ENCODE measurements around the gene DVL1.
"Not testable (repeated sequence)": the region's sequence is repeated elsewhere in the genome, so short reads cannot be mapped to it uniquely, and the experiment has no call there.

DVL1 gene

DNA sequence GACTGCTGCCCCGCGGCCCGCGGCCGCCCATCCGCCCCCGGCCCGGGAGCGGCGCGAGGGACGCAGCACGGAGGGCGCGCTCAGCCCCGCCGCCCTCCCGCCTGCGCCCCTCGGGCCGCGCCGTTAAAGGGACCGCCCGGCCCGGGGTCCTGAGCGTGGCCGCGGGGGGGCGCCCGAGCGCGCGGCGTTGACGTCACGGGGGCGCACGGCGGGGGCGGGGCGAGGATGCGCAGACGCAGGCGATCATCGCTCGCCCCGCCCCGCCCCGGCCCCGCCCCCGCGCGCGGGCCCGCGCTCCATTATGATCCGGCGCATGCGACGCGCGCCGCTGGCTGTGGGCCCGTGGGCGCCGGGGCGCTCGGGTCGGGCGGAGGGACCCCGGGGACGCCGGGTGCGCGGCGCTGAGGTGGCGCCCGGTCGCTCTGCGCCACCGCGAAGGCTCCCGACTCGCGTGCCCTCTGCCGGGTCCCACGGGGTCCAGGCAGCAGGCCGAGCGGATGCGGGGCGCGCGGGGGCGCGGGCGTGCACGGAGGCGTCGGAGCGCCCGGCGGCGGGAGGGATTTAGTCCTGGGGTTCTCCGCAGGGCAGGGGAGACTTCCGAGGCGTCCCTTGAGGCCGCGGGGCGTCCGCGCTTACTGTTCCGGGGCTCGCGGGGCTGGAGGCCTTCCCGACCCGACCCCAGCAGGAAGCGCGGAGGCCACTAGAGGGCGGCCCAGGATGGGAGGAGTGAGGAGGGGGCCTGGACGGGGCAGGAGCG, at the start of gene DVL1:
DVL1 (minus strand) TSS at position 163 of the 757 bp plus-strand sequence. CDS start 353 bp downstream, outside the sequence.
- DNase-seq (ENCODE audit: low spot score) = peak; percentile 79

DNA sequence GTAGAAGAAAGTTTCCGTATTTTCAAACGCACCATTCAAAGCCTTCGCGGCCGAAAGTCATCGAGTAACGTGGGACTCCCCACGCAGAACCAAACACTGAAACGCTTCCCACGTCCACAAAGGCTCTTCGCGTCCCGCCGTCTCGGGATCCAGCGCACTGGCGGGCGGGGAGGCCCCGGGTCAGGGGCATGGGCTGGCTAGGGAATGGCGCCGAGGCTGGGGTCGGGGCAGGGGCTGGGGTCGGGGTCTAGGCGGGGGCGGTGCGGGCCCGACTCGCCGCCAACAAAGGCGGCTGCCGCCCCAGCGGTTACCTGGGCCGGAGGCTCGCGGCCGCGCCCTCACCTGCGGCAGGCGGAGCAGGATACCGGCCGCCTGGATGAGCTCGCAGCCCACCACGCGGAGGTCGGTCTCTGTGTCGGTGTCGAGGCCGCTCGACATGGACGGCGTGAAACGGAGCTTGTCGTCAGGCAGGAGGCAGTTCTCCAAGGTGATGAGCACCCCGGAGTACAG, 49.5 kb upstream of the DVL1 start:
- DNase-seq (ENCODE audit: low spot score) = no peak

DNA sequence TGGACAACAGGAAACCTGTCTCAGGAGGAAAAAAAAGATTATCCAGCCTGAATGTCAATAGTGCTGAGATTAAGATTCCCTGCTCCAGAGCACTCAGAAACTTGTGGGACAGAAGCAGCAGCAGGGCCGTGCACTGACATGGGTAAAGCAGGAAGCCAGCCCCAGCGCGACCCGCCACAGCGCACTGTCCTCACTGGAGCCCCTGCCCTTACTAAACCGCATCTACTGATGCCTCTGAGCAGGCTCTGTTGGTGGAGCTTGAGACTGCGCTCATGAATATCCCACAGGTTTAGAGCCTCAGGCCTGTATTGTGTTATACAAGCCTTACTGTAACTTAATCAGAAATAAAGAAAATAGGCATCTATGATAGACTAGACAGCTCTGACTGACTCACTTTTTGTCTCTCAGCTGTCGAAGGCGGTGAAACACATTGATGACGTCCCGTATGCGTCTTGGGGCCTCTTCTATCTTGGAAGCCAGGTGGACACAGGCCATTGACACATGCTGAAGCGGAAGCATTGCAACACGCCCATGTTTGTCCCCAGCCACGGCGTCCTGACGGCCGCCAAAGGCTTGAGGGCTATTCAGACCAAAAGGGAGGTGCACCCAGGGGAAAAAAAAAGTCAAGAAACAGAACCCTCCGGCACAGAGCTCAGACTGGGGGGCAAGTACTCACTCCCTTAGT, 48.8 kb upstream of the DVL1 start:
- DNase-seq (ENCODE audit: low spot score) = peak; percentile 54

DNA sequence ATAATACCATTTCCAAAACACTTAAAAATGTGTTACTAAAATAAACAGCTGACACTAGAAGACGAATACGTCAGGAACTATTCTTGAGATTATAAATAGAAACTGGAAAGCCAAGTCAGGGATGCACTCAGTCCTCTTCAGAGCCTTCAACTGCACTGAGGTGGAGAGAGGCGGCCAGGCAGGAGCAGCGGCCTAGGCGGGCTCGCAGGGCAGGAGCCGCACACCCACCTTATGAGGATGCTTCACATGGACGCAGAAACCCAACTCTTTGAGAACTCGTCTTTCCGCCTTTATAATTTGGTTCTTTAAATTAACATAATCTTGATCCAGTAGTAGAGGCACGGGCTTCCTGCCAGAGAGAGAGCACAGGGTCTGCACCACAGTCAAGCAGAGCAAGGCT, 45.9 kb upstream of the DVL1 start:
- DNase-seq (ENCODE audit: low spot score) = no peak

DNA sequence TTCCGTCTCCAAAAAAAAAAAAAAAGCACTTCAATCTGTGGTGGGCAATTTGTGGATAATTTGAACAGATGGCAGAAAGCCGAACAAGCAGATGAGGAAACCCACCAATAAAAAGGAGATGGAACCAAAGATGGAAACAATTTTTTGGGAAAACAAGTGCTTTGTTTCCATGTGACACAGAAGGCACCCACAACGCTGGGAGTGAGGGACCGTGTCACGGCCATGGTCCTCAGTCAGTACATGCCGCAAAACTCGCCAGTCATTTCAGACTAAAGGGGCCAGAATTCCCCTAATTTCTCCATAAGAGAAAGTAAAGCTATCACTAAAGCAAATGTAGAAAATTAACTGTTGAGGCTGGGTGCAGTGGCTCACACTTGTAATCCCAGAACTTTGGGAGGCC, 44.9 kb upstream of the DVL1 start:
- DNase-seq (ENCODE audit: low spot score) = no peak

DNA sequence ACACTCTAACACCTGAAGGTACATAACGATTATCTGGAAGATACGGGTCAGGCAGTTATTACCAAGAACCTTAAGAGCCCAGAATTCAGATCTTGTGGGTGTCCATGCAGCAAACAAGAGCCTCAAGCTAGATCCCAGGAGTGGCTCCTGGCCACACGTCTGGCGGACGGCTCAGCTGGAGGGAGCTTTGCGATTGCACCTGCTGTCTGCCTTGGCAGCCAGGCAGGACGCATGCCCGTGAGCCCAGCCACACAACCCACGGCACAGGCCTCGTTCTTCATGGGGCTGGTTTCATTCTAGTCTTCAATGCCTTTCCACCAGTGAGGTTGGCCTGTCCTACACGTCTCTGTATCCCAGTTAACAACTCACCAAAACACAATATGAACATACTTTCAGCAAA, 44.2 kb upstream of the DVL1 start:
- DNase-seq (ENCODE audit: low spot score) = no peak

DNA sequence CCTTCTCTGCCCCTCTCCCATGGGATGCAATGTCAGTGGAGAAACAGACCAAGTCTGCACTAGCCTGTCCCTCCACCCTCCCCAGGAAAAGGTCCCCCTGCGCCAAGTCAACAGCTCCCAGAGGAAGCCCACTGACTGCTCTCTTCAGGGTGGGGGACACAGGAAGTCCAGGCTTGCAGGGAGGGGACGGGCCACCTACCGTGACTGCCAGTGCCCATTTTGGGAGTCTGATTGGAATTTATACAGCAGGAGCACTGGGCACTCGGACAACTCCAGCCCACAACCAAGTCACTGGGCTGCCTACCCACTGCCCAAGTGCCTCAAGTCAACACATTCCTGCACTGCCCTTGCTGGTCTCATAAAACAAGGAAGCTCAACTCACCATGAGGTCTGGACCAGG, 43.8 kb upstream of the DVL1 start:
- no peak for DNase-seq (ENCODE audit: low spot score)

DNA sequence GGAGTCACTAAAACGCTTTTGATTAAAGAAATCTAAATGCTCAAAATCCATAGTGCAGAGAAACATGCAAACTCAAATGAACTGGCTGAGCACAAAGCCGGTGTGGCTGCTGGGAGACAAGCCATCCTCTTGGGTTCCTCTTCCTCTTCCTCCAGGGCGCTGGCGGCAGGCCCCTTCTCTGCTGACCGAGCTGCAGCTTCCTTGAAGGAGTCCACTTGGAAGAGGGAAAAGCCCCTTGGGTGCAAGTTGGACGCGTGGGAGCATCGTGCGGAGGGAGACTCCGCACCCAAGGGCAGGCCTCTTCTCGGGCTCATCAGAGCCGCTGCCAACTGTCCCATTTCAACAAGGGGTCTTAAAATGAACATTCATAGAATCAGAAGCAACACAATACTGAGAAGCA, 42.0 kb upstream of the DVL1 start:
- no peak for DNase-seq (ENCODE audit: low spot score)

DNA sequence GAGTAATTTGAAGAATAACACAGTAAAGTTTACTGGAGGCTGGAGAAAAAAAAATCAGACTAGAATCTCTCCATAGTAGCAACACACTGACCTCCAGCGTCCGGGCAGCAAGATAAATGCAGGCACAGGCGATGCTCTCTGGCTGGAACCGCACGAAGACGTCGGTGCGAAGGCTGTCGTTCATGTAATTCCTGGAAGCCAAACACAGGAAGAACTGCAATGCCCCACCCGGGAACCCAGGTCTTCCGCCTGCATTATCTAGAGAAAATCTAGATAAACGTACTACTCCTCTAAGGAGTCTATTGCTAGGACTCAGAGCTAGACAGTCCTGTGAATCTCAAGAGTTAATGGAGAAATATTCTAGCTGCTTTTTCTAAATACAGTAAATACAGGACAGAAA, 41.5 kb upstream of the DVL1 start:
- DNase-seq (ENCODE audit: low spot score) = no peak

DNA sequence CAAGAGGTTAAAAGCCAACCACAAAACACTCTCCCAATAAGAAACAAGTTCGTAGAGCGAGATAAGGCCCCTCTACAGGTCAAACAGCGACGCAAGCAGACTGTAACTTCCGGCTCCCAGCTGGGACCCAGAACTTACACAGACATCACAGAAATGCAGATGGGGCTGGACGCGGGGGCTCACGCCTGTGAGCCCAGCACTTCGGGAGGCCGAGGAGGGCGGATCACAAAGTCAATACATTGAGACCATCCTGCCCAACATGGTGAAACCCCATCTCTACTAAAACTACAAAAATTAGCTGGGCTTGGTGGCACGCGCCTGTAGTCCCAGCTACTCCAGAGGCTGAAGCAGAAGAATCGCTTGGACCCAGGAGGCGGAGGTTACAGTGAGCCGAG, 38.9 kb upstream of the DVL1 start:
- no peak for DNase-seq (ENCODE audit: low spot score)

DNA sequence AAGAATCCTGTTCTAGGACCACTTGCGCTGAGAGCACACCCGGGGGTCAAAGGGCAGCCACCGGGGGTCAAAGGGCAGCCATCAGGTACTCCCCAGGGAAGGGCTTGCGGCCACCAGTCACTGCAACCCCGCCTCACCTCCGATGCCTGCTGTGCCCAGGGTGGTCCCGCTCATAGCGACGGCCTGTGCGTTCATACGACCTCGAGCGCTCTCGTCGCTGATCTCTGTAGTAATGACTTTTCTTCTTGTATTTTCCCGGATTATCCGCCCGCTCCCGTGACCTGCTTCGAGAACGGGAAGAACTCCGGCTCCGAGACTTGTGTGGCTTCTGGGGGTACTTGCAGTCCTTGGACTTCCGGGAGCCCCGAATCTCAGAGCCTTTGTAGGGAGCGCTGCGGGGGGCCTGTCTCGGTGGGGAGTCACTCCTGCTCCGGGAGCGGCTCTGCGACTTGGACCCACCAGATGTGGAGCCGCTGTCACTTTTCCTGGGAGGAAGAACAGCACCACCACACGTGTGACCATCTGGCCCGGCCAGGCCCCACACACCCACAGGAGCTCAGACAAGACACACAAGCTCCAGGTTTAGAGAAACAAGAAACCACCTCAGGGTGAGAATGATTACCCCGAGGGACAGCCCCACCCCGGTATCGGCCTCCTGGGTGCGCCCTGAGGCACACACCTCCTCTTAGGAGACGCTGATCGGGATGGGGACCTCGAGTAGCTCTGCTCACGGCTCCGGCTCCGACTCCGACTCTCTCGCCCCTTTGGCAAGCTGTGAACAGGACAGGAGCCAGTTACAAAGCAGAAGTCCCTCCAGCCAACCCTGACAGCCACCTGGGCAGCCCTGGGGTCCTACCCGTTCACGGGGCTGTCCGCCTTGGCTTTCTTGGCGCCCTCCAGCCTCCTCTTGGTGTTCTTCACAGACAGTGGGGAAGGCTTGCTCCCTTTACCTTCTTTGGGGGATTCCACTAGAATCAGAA, 38.2 kb upstream of the DVL1 start:
- DNase-seq (ENCODE audit: low spot score) = no peak

DNA sequence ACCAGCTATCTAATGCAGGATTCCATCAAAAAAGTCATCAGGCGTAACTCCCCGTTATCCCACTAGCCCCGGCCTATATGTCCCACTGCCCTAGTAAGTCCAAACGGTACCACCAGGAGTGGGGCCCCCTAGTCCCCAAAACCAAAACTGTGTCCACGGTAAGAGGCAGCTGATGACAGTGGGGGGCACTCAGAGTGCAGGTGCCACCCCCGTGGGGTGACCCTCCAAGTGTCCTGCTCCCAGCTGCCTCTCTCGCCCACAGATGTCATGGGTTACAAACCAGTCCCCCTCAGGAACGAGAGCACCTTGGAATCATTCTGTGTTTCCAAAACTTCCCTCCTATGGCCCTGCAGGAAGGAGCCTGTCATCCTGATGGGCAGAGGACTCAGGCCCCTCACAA, 36.7 kb upstream of the DVL1 start:
- DNase-seq (ENCODE audit: low spot score) = no peak

DNA sequence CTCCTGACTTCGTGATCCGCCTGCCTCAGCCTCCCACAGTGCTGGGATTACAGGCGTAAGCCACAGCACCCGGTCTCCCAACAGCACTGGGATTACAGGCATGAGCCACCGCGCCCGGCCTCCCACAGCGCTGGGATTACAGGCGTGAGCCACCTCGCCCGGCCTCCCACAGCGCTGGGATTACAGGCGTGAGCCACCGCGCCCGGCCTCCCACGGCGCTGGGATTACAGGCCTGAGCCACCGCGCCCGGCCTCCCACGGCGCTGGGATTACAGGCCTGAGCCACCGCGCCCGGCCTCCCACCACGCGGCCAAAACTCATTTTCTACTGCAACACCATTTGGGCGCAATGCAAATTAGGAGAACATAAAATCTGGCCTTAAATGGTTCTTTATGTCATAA, 36.1 kb upstream of the DVL1 start:
- not testable (repeated sequence) for DNase-seq (ENCODE audit: low spot score)

DNA sequence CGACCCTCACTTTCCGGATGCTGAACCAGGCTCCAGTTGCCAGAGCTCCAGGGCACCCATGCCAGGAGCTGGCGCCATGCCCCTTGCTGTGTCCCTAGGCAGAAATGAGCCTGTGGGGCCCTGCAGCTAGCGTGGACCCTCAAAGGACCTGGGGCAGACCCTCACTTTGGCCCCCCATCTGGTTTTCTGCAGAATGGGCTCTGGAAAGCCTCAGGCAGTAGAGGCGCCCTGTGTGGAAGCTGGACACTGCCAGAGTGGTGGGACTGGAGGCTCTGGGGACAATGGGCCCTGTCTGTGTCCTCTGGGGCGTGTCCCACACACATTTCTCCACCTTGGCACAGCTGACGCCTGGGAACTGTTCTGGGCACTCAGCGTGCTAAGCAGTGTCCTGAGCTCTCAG, 32.1 kb upstream of the DVL1 start:
- no peak for DNase-seq (ENCODE audit: low spot score)

DNA sequence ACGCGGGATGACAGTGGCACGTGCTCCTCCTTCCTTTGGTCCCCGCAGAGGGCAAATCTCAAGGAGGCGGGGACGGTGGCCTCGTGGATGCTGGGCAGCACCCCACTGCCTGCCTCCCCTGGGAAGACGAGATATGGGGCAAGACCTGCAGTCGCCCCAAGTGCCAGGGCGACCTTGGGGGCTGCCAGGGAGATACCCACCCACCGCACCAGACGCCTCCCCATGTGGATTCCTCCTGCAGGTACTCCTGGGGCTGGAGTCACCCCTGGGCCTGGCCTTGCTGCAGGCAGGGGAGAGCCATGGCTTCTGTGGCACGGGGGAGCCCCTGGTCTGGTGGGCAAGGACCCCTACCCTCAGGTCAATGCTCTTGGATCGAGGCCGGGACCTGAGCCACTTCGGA, 31.6 kb upstream of the DVL1 start:
- no peak for DNase-seq (ENCODE audit: low spot score)

DNA sequence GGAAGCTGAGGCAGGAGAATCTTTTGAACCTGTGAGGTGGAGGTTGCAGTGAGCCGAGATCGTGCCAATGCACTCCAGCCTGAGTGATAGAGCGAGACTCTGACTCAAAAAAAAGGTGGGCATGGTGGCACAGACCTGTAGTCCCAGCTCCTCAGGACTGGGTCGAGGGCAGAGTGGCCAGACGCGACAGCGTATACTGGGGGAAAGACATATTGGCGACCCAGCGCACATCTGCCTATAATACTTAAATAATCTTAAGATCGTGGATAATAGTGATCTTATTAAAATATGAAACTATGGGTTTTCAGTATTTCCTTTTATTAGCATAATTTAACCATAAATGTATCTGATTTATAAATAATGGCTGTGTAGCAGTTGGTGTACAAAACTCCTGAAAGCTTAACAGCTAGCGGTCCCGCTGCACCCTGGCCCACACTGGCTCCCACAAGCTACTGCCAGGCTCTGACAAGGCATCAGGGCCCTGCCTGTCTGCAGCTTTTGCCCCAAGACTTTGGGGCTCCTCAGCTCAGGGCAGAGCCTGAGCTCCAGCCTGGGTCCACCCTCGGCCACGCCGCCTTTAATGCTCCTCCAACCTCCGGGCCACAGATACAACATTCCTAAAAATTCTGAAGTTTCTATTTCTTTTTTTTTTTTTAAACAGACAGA, 28.5 kb upstream of the DVL1 start:
- no peak for DNase-seq (ENCODE audit: low spot score)

DNA sequence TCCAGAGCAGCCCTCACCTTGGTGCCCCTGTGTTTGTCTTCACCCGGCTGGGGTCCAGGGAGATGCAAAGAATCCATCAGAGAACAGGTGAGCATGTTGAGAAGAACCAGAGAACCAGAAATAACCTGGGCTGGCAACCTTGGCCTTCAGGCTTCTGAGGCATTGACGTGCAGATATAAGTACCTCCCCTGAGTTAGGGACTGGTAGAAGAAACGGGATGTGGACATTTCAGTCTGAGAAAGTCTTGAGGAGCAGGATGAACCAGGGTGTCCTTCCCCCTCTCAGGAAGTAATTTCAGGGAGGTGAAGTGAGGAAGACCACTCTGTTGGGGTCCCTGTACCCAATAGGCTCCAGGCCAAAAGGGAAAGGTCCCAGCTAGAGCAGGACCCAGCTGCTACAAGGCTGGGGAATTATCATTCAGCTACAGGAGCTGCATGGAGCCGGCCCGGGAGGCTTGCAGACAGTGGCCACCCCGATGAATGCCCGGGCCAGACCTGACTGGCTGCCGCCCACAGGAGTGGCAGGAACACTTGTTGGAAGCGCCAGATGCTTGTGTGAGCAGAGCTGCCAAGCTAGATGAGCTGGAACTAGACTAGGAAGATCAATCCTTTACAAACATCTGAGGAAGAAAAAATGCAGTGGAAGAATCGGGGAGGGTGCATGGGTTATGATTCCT, 27.5 kb upstream of the DVL1 start:
- DNase-seq (ENCODE audit: low spot score) = no peak

DNA sequence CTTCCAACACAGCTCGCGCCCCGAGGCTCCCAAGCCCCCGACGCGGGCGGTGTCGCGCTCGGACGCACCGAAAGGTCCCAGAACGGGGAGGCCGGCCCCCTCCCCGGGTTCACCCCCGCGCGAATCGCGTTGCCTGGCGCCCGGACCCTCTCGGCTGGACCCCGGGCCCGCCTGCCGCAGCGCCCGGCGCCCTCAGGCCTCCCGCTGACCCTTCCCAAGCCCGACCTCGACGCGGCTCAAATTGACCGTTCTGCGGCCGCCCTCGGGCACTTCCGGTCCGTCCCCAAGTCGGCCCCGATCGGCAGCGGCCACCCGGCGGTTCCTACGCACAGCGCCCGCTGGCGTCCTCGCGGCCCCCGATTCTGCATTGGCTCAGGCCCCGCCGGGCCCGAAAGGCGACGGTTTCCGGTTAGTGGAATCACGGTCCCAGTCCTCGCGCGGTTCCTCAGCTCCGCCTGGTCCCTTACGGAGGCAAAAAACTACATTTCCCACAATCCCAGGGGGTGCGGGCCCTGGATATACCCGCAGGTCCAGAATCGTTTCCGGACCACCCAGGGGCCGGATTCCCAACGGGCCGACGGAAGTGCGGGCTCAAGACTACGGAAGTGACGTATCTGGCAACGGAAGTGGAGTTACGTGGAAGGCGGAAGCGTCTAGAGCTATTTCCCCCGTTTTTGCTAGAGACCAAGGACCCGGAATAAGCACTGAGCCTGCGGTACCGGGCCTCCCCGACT, 25.9 kb upstream of the DVL1 start, which contains the start of gene AURKAIP1:
AURKAIP1 (minus strand) TSS at position 279 of the 734 bp plus-strand sequence. CDS start 451 bp downstream, outside the sequence.
- peak; percentile 100 for DNase-seq (ENCODE audit: low spot score)

DNA sequence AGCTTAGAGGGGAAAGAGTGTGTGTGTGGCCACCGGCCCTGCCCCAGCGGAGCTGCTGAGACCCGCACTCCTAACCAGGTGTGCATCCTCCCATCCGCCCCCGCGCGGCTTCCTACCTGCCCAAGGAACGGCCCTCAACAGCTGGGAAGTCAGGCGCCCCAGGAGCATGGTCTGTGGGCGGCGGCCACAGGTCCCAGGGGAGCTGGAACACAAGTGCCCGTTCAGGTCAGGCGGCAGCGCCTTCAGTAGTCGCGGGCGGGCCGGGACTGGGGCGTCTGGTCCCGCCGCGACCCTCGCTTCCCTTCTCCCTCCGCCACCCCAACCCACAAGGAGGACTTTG, 25.3 kb upstream of the DVL1 start:
- DNase-seq (ENCODE audit: low spot score) = peak; percentile 47

DNA sequence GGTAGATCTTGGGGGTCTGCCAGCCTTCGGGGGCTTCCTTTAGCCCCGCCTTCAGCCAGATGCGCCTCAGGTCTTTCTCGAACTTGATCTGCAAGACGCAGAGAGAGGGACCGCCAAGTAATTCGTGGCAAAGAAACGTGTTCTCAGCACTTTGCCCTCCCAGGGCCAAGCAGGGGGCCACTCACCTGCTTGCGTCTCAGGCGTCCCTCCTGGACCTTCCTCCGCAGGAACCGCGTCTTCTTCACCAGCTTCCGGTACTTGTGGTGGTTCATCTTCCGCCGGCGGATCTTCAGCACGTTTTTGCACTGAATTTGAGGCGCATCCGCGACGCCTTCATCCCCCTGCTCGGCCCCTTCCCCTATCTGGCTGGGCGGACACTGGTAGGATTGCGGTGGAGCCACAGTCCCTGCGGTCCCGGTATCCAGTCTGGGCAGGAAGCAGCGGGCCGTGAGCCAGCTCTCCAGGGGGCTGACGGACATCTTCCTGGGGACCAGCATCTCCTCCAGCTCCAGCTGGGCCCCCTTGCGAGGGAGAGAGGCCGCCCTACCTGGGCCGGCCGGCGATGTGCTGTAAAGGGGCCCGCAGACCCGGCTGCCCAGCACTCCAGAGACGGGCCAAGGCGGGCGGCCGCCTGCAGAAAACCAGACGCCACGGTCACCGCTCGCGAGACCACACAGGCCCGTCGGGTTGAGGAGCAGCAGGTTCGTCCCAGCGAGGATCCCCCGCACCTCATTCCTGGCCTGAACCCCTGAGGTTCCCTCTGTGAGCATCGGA, 24.8 kb upstream of the DVL1 start:
- no peak for DNase-seq (ENCODE audit: low spot score)
